Left ventricle myocardium superior (tissue), 1 donor: ENCODE data around the gene TPCN1. TPM values are rescaled to one million over a fixed set of nuclear protein-coding genes. Genes with fewer than 3 reads are reported as not detected.

Experiments
- ATAC-seq: fragments of 200-7000 bp; cut with Tn5 transposase; one replicate; pipeline ENCODE4 v1.9.1; 2020; ENCODE audit warnings: mild to moderate bottlenecking, moderate library complexity
- DNase-seq: peaks from one replicate; pipeline ENCODE4 v3.0.0-alpha.2; 2020
- intact Hi-C: fragments of 100-400 bp; cut with micrococcal nuclease; formaldehyde crosslinking; loops from one replicate; pipeline ENCODE4 v1.11.0; 2022
- microRNA-seq: library from miRNA; unstranded; fragments of <30 nt; microRNA quantifications from one replicate; pipeline ENCODE4 v1.2.0, GENCODE V29; 2020; ENCODE audit warnings: borderline number of aligned reads
- total RNA-seq: library from RNA; stranded (reverse); fragmentation: NEBNext Ultra II Directional; extraction: Animal tissue kit (Norgen Biotek cat#: 25700); gene quantifications from one replicate; pipeline ENCODE4 v1.2.1, GENCODE V29; 2021
- donor health status: DM: no; HTN: yes; CAD: no; lungs with severe emphysema.

Gene TPCN1
- total RNA-seq, 1 donor from 2014 or later, result 145 TPM

DNA sequence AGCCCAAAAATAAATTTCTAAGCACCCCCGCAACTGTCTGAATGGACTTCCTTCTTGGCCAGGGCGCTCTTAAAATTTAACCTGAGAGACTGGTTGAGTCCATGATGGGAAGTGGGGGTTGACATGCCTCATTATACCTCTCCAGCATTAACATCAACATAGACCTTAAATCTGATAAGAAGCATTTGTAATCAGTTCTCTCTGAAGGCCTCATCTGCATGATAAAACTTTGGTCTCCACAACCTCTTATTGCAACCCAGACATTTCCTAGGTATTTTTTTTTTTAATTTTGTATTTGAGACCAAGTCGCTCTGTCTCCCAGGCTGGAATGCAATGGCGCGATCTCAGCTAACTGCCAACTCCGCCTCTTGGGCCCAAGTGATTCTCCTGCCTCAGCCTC is 124.1 kb downstream of the TPCN1 start:
- intact Hi-C loops, result no loop called here
- DNase-seq, result no peak
- ATAC-seq, result no peak

DNA sequence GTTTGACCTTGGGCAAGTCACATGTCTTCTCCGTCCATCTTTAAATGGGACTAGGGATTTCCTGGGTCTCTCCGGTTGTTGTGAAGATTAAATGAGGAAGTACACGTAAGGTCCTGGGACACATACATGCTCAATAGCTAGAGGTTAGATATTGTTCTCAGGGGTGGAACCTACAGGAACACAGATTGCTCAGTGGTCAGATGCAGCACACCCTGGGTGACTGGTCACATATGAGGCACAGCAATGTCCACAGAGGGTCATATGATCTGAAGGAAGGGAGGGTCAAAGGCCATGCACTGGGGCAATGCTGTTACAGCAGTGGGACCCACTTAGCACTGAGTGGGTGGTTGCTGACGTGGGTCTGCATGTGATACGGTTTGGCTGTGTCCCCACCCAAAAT is 125.1 kb downstream of the TPCN1 start:
- ATAC-seq, result no peak
- DNase-seq, result no peak
- intact Hi-C loops, result no loop called here

DNA sequence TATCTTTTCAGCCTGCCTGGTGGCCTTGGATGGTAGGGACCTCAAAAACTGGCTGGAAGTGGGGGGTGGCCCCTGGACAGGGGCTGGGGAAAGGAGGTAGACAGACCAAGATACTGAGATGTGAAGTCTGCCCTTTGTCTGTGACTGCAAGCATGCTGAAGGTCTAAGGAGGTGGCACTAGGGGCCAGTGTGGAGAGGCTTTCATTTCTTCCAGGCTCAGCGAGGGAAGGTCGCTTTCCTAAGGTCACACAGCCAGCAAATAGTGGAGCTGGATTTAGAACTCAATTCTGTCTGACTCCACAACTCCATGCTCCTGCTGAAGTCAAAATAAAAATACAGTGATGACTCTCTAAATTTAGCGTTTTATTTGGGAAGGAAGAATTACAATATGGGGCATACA is 125.8 kb downstream of the TPCN1 start:
- ATAC-seq (no peak), DNase-seq (no peak)
- intact Hi-C loops, result no loop called here

DNA sequence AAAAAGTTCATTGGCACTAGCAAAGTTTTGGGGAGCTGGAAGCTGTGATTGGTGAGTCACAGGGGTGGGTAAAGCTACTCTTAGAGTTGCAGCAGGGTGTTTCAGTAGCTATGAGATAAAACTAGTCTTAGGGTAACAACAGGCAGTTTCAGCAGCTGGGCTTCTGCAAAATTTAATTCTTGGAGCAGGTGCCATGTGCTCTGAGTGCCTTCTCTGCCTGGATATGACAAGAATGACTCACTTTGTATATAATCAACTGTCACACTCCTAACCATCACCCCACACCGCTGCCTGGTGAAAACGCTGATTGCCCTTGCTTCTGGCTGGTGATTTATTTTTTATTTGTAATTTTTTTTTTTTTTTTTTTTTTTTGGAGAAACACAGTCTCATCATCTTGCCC is 126.6 kb downstream of the TPCN1 start:
- no peak for DNase-seq
- ATAC-seq, result no peak
- intact Hi-C loops, result no loop called here

Small RNA genes lying within 50 kb of the gene (microRNA-seq; reads per million reads assigned to microRNA genes)
- not detected for gene MIR6762

Other genes starting within 250 kb of the TPCN1 start
- gene OAS2, start 242.9 kb upstream of the TPCN1 start, total RNA-seq, result 8.0 TPM
- gene DTX1, start 164.7 kb upstream of the TPCN1 start, total RNA-seq, result 2.4 TPM
- not detected for gene RASAL1, start 85.7 kb upstream of the TPCN1 start, total RNA-seq
- gene CFAP73, start 71.7 kb upstream of the TPCN1 start, total RNA-seq, result not detected
- 33.8 TPM for gene DDX54, start 36.0 kb upstream of the TPCN1 start, total RNA-seq
- 19.5 TPM for gene RITA1, start 35.7 kb upstream of the TPCN1 start, total RNA-seq
- 11.5 TPM for gene SLC8B1, start 113.6 kb downstream of the TPCN1 start, total RNA-seq
- 34.4 TPM for gene PLBD2, start 137.1 kb downstream of the TPCN1 start, total RNA-seq
- not detected for gene SDS, start 182.4 kb downstream of the TPCN1 start, total RNA-seq
- 7.6 TPM for gene SDSL, start 200.9 kb downstream of the TPCN1 start, total RNA-seq